HFF-Myc (cell line): ENCODE measurements around the gene TTC7B.

ENCODE experiments used
- DNase-seq: peaks from one replicate; pipeline ENCODE4 v3.0.0-alpha.2; 2011; ENCODE audit warnings: low read depth; ENCODE audit errors: extremely low read depth
- H3K4me3 ChIP-seq: replicated peaks from 2 replicates; pipeline ENCODE4 v1.5.1; 2011; ENCODE audit warnings: low read depth, mild to moderate bottlenecking, control low read depth, low read length
- TF ChIP-seq, protein P1 (sequence below): IDR thresholded peaks from 2 replicates; pipeline ENCODE4 v1.5.1; 2012; ENCODE audit warnings: mild to moderate bottlenecking, low read depth, low read length, control low read depth; ENCODE audit errors: missing control alignments

Gene TTC7B

DNA sequence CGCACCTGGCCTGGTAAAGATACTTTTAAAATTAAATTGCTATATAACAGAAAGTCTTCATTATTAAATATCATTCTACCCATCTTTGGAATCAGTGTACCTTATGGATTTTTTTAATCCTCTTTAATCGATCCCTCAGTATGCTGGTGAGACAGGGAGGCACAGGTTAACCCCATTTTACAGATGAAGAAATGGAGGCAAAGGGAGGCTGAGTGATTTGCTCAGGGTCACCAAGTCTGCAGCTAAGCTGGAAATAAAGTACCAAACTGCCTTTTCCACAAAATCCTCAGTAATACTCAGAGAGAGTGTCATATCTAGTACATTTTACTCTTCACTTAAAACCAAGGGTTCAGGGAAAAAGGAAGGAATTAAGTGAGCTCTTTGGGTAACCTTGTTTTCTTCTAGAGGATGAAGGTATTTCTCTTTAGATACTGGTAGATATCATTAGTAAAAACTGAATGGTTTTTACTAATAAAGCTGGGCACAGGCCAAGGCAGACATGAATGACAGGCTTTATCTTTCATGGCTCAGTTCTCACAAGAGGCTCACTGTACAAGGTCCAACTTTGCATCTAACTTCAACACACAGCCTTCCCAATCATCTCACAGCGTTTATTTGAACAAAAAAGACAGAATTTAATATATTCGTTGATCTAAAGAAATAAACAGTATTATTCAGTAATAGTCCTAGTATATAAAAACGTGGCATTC, 35.3 kb upstream of the TTC7B start:
- TF ChIP-seq, protein P1, sequence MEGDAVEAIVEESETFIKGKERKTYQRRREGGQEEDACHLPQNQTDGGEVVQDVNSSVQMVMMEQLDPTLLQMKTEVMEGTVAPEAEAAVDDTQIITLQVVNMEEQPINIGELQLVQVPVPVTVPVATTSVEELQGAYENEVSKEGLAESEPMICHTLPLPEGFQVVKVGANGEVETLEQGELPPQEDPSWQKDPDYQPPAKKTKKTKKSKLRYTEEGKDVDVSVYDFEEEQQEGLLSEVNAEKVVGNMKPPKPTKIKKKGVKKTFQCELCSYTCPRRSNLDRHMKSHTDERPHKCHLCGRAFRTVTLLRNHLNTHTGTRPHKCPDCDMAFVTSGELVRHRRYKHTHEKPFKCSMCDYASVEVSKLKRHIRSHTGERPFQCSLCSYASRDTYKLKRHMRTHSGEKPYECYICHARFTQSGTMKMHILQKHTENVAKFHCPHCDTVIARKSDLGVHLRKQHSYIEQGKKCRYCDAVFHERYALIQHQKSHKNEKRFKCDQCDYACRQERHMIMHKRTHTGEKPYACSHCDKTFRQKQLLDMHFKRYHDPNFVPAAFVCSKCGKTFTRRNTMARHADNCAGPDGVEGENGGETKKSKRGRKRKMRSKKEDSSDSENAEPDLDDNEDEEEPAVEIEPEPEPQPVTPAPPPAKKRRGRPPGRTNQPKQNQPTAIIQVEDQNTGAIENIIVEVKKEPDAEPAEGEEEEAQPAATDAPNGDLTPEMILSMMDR: no peak
- H3K4me3 ChIP-seq: no peak overlapping the region
- DNase-seq: no peak

DNA sequence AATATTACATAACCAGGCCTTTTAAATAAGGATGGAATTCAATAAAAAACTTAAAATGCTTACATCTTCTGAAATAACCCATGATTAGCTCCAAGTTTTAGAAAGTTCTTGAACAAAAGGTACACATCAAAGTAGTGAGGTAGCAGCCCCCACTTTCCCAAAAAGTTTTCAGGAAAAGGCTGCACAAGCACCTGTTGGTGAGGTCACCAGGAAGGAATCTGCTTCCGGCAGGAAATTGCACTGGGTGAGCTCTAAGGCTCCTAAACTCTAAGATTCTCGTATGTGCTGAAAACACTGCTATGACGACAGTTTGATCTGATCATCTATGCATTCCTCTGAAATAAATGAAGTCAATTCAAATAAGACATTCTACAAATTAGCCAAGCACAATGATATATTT, 34.3 kb upstream of the TTC7B start:
- no peak for DNase-seq
- TF ChIP-seq, protein P1: no peak
- H3K4me3 ChIP-seq: no peak overlapping the region

DNA sequence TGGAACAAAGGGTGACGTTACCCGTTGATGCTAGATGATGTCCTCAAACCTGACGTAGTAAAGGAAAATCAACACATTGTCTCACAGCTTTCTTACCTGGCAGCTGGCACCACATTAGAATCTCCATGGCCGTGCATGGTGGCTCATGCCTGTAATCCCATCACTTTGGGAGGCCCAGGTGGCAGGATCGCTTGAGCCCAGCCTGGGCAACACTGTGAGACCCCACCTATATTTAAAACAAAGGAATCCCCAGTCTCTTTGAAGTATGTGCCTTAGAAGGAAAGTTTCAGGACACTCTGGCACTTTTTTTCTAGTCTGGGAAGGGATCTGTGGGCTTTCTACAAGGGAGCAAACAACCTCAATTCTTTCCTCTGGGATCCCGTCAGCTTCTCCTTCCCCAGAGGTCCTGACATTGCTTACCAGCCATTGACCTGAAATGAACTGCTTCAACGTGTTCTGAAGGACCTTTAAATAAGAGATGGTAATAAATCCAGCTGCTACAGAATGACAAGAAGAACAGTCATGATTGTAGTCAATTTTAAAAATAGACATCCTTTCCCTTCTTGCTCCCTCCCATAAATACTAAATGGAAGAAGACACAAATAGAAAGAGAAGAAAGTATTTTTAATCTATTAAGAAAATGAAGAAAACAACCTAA, 33.7 kb upstream of the TTC7B start:
- no peak overlapping the region for H3K4me3 ChIP-seq
- TF ChIP-seq, protein P1: no peak
- no peak for DNase-seq

- TF ChIP-seq, protein P1: no peak
- DNase-seq: no peak
- H3K4me3 ChIP-seq: no peak overlapping the region
These were observed 32.9 kb upstream of the TTC7B start for GRCh38 chr14:90848944-90849731.

- DNase-seq: no peak
- TF ChIP-seq, protein P1: no peak
- no peak overlapping the region for H3K4me3 ChIP-seq
These were observed 30.3 kb upstream of the TTC7B start for GRCh38 chr14:90846511-90846910.

GRCh38 chr14:90844321-90844720, 28.1 kb upstream of the TTC7B start:
- no peak overlapping the region for H3K4me3 ChIP-seq
- TF ChIP-seq, protein P1: no peak

More at GRCh38 chr14:90844321-90844720, 28.1 kb upstream of the TTC7B start:
- no peak for DNase-seq
